ENCODE results near the gene GGCX.

DNA sequence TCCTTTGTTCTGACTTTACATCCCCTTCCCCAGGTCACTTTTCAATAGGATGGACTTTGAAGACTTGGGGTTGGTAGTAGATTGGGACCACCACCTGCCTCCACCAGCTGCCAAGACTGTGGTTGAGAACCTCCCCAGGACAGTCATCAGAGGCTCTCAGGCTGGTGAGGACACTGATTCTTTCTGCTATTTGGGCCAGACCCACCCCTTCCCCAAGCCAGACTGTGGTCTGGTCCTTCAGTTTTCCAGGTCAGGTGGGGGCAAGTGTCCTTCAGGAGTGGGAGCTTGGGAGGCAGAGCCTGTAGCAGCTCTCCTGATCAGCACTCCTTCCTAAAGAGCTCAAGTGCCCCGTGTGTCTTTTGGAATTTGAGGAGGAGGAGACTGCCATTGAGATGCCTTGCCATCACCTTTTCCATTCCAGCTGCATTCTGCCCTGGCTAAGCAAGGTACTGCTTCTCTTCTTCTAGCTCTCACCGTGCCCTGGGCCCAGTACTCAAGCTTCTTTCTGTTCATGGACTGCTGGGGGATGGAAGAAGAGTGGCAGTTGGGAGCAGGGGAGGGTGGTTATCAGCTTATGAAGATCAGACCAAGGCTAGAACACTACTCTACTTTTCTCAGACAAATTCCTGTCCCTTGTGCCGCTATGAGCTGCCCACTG lies 35.3 kb upstream of the GGCX start:
- no peak for TF ChIP-seq SP1 (IDR thresholded peaks at IDR 0.05)
- no peak for TF ChIP-seq HDGF (IDR thresholded peaks at IDR 0.05; ENCODE audit: borderline replicate concordance)
- no peak for TF ChIP-seq ELF4 (IDR thresholded peaks at IDR 0.05)
- TF ChIP-seq TARDBP (IDR thresholded peaks at IDR 0.05) = no peak
- TF ChIP-seq, protein P1, sequence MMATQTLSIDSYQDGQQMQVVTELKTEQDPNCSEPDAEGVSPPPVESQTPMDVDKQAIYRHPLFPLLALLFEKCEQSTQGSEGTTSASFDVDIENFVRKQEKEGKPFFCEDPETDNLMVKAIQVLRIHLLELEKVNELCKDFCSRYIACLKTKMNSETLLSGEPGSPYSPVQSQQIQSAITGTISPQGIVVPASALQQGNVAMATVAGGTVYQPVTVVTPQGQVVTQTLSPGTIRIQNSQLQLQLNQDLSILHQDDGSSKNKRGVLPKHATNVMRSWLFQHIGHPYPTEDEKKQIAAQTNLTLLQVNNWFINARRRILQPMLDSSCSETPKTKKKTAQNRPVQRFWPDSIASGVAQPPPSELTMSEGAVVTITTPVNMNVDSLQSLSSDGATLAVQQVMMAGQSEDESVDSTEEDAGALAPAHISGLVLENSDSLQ (IDR thresholded peaks at IDR 0.05) = no peak
- no peak for TF ChIP-seq ARNT (IDR thresholded peaks at IDR 0.05)
- TF ChIP-seq SUZ12 (IDR thresholded peaks at IDR 0.05) = no peak
- no peak for TF ChIP-seq BHLHE40 (IDR thresholded peaks at IDR 0.05; ENCODE audit: borderline replicate concordance)
- TF ChIP-seq FOXK2 (IDR thresholded peaks at IDR 0.05) = no peak
- TF ChIP-seq L3MBTL2 (conservative IDR thresholded peaks at IDR 0.05) = no peak

Data from HEK293T (cell line).